ENCODE measurements around the gene RFX4. TPM values are rescaled to one million over a fixed set of nuclear protein-coding genes. Genes with fewer than 3 reads are reported as not detected.

The RFX4 gene
- total and polyA plus RNA-seq, 2 of the 8 experiments (the other 6 are each of a cell fraction or from before 2014, with no cell fraction given) = 0.06 TPM; not detected in 1

- Histone ChIP-seq H3K79me1 (ENCODE audit: low read depth, low read length) (no peaks in the 10 kb centered on the region), H2BK120ac (replicated peaks; ENCODE audit: low read depth, low read length) (no peak overlapping the region), H3K4me2 (ENCODE audit: insufficient read depth in 1 of 2, low read depth in 2 of 2, low read length in 2 of 2) (peak overlapping the region; percentile 49 to 52), H2AK5ac (ENCODE audit: low read depth, low read length) (no peak overlapping the region), H3K9ac (replicated peaks in 1 of 4; ENCODE audit: extremely low read depth in 1 of 4, low read depth in 3 of 4, low read length in 3 of 4) (peak overlapping the region in 2 of 4 experiments; percentile 8 to 43; a peak in 3 of 7 replicates), H4K8ac (ENCODE audit: extremely low read depth, insufficient read depth, low read length) (no peak overlapping the region), H4K91ac (replicated peaks; ENCODE audit: insufficient read length, low read length) (peak overlapping the region; percentile 71), H3K18ac (ENCODE audit: extremely low read depth, low read length) (peak overlapping the region; percentile 85), H3K56ac (replicated peaks; ENCODE audit: insufficient read length, low read depth, low read length) (peak overlapping the region; percentile 38), H2BK5ac (ENCODE audit: low read depth, low read length) (peak overlapping the region; percentile 83; the same call in 1 of the 2 replicates), H3K4me1 (replicated peaks in 1 of 4; ENCODE audit: control insufficient read depth in 3 of 4, insufficient read depth in 4 of 4, low read length in 3 of 4) (peaks cover 0 to 15% (median 9%) of the 10 kb centered on the region in 4 experiments; a peak in 6 of 7 replicates), H3K4me3 (ENCODE audit: extremely low read depth in 1 of 4, insufficient read depth in 2 of 4, low read depth in 3 of 4, low read length in 4 of 4) (peak overlapping the region in 2 of 4 experiments; percentile 5 to 10; a peak in 1 of 8 replicates), H3K36me3 (ENCODE audit: control insufficient read depth in 2 of 4, insufficient read depth in 4 of 4, low read length in 3 of 4) (no peaks in the 10 kb centered on the region), H3K14ac (ENCODE audit: insufficient read length) (no peak overlapping the region), H2AFZ (ENCODE audit: low read length) (peak overlapping the region; percentile 92), H3K79me2 (ENCODE audit: control insufficient read depth in 1 of 2, insufficient read depth in 2 of 2, low read length in 2 of 2) (no peaks in the 10 kb centered on the region), H2BK12ac (ENCODE audit: low read depth, low read length) (peak overlapping the region; percentile 64; the same call in 1 of the 2 replicates), H2BK15ac (ENCODE audit: low read length) (no peak overlapping the region), H3K23me2 (ENCODE audit: low read depth, low read length) (no peaks in the 10 kb centered on the region), H4K5ac (ENCODE audit: insufficient read length, low read depth, low read length) (peak overlapping the region; percentile 5), H3K27me3 (replicated peaks in 1 of 4; ENCODE audit: control insufficient read depth in 3 of 4, extremely low read depth in 1 of 4, insufficient read depth in 3 of 4, low read length in 3 of 4) (no peaks in the 10 kb centered on the region), H4K20me1 (replicated peaks in 1 of 2; ENCODE audit: control insufficient read depth in 1 of 2, insufficient read depth in 2 of 2, low read length in 2 of 2) (no peaks in the 10 kb centered on the region), H3K23ac (ENCODE audit: insufficient read length) (no peak overlapping the region), H3K4ac (replicated peaks; ENCODE audit: insufficient read length, low read depth, low read length) (no peak overlapping the region), H3K27ac (ENCODE audit: low read depth, low read length) (peak overlapping the region; percentile 51; the same call in 1 of the 2 replicates), H3K9me3 (ENCODE audit: insufficient read depth in 2 of 2, low read depth in 1 of 2, low read length in 1 of 2) (no peaks in the 10 kb centered on the region), H2BK20ac (ENCODE audit: low read length) (0 out of 2 replicates have a peak overlapping the region, but pooled peaks have one; percentile 41)
- DNase-seq (ENCODE audit: low read depth in 1 of 2, low spot score in 2 of 2) (peak in 1 of 2 experiments; percentile 21), FAIRE-seq (peak; percentile 36)
- POLR2A ChIA-PET (ENCODE audit: partially characterized antibody) = interaction anchor here (0.8 to 1.4 kb wide), 7 partner anchors 10 to 48 kb away, joined by 3 to 9 read pairs (median 3); partner anchors contain the start of gene RIC8B
- CTCF ChIA-PET (ENCODE audit: partially characterized antibody) = no interaction called here
- WGBS, 2 experiments (ENCODE audit: extremely low coverage in 1 of 2, insufficient coverage in 1 of 2, insufficient read length in 1 of 2, insufficient replicate concordance in 2 of 2, low coverage in 1 of 2, low lambda C conversion rate in 2 of 2, missing lambda C conversion rate in 1 of 2) = 28% methylated on average over 2 of the region's 2 CpGs; no CpG with 5 or more reads in 1 of the 2 experiments
- TF ChIP-seq RXRA (IDR thresholded peaks at IDR 0.05; ENCODE audit: insufficient read depth, low read depth, low read length) (no peak), SAP30 (IDR thresholded peaks at IDR 0.05; ENCODE audit: insufficient read depth, insufficient replicate concordance, low read length) (no peak), RFX5 (IDR thresholded peaks at IDR 0.05; ENCODE audit: borderline replicate concordance, low read depth, low read length) (no peak), GABPA (IDR thresholded peaks at IDR 0.05; ENCODE audit: borderline replicate concordance, insufficient read depth, low read length) (no peak), NRF1 (IDR thresholded peaks at IDR 0.05; ENCODE audit: low read depth, low read length) (no peak), KDM5A (IDR thresholded peaks at IDR 0.05; ENCODE audit: low read length) (no peak), HDAC2 (IDR thresholded peaks at IDR 0.05; ENCODE audit: borderline replicate concordance in 1 of 2, low read depth in 2 of 2, low read length in 2 of 2) (no peak), TBP (IDR thresholded peaks at IDR 0.05; ENCODE audit: low read depth, low read length) (no peak)
These were observed 177.4 kb downstream of the RFX4 start for GRCh38 chr12:106760184-106760531.
